Measurements from ENCODE around the gene CD33.

DNA sequence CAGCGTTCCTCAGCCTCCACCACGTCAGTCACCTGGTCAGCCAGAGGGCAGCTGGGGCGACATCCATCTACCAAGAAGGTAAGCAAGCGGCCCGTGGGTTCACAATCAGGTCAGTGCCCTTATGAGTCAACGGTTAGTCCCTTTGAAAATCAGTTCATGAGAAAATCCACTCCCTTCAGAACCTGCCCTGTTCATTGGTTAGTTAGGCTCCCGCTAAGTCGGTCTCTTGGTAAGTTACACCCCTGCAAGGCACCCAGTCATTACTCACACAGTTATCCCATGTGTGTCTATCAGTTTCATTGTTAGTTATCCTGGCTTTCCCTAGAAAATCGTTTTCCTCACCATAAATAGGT is 26.6 kb downstream of the CD33 start:
- TF ChIP-seq EZH2 (IDR thresholded peaks at IDR 0.05; ENCODE audit: borderline replicate concordance, insufficient read depth, low read length, poor library complexity, severe bottlenecking) (no peak), MXI1 (conservative IDR thresholded peaks at IDR 0.05; ENCODE audit: poor library complexity, severe bottlenecking) (no peak), EP300 (conservative IDR thresholded peaks at IDR 0.05; ENCODE audit: poor library complexity, severe bottlenecking) (no peak)
- TF ChIP-seq, protein P1, sequence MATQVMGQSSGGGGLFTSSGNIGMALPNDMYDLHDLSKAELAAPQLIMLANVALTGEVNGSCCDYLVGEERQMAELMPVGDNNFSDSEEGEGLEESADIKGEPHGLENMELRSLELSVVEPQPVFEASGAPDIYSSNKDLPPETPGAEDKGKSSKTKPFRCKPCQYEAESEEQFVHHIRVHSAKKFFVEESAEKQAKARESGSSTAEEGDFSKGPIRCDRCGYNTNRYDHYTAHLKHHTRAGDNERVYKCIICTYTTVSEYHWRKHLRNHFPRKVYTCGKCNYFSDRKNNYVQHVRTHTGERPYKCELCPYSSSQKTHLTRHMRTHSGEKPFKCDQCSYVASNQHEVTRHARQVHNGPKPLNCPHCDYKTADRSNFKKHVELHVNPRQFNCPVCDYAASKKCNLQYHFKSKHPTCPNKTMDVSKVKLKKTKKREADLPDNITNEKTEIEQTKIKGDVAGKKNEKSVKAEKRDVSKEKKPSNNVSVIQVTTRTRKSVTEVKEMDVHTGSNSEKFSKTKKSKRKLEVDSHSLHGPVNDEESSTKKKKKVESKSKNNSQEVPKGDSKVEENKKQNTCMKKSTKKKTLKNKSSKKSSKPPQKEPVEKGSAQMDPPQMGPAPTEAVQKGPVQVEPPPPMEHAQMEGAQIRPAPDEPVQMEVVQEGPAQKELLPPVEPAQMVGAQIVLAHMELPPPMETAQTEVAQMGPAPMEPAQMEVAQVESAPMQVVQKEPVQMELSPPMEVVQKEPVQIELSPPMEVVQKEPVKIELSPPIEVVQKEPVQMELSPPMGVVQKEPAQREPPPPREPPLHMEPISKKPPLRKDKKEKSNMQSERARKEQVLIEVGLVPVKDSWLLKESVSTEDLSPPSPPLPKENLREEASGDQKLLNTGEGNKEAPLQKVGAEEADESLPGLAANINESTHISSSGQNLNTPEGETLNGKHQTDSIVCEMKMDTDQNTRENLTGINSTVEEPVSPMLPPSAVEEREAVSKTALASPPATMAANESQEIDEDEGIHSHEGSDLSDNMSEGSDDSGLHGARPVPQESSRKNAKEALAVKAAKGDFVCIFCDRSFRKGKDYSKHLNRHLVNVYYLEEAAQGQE (IDR thresholded peaks at IDR 0.05; ENCODE audit: borderline replicate concordance), result no peak
- TF ChIP-seq, protein P2, sequence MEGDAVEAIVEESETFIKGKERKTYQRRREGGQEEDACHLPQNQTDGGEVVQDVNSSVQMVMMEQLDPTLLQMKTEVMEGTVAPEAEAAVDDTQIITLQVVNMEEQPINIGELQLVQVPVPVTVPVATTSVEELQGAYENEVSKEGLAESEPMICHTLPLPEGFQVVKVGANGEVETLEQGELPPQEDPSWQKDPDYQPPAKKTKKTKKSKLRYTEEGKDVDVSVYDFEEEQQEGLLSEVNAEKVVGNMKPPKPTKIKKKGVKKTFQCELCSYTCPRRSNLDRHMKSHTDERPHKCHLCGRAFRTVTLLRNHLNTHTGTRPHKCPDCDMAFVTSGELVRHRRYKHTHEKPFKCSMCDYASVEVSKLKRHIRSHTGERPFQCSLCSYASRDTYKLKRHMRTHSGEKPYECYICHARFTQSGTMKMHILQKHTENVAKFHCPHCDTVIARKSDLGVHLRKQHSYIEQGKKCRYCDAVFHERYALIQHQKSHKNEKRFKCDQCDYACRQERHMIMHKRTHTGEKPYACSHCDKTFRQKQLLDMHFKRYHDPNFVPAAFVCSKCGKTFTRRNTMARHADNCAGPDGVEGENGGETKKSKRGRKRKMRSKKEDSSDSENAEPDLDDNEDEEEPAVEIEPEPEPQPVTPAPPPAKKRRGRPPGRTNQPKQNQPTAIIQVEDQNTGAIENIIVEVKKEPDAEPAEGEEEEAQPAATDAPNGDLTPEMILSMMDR (IDR thresholded peaks at IDR 0.05; ENCODE audit: poor library complexity, severe bottlenecking), result no peak
